IgD-negative memory B cell (primary cell): ENCODE data around the gene ZNF679. TPM values are rescaled to one million over a fixed set of nuclear protein-coding genes. Genes with fewer than 3 reads are reported as not detected.
"Not testable (repeated sequence)": the region's sequence is repeated elsewhere in the genome, so short reads cannot be mapped to it uniquely, and the experiment has no call there.

Experiments
- H3K27ac Mint-ChIP-seq, 3 donors: one replicate each; pipeline ENCODE4 v1.8.0; 2020 to 2022; ENCODE audit warnings: mild to moderate bottlenecking in 3 of 3, mixed read lengths in 3 of 3, moderate library complexity in 1 of 3
- H3K27me3 Mint-ChIP-seq: one replicate; pipeline ENCODE4 v1.8.0; 2021; ENCODE audit warnings: mixed read lengths
- H3K36me3 Mint-ChIP-seq: one replicate; pipeline ENCODE4 v1.8.0; 2020; ENCODE audit warnings: mild to moderate bottlenecking, mixed read lengths
- H3K4me1 Mint-ChIP-seq, 3 donors: one replicate each; pipeline ENCODE4 v1.8.0; 2020 to 2022; ENCODE audit warnings: mixed read lengths in 3 of 3, mild to moderate bottlenecking in 1 of 3
- H3K4me3 Mint-ChIP-seq, 4 donors: one replicate each; pipeline ENCODE4 v1.8.0; 2020 to 2022; ENCODE audit warnings: mild to moderate bottlenecking in 4 of 4, mixed read lengths in 4 of 4, moderate library complexity in 3 of 4
- H3K9me3 Mint-ChIP-seq, 3 donors: one replicate each; pipeline ENCODE4 v1.8.0; 2020 to 2021; ENCODE audit warnings: mixed read lengths in 3 of 3, mild to moderate bottlenecking in 1 of 3
- polyA plus RNA-seq: library from polyadenylated mRNA; unstranded; fragments of 300-500 nt; fragmentation: Illumina TruSeq; gene quantifications from one replicate; pipeline ENCODE4 v1.2.3, GENCODE V29; 2021

The ZNF679 gene
- not detected for polyA plus RNA-seq

DNA sequence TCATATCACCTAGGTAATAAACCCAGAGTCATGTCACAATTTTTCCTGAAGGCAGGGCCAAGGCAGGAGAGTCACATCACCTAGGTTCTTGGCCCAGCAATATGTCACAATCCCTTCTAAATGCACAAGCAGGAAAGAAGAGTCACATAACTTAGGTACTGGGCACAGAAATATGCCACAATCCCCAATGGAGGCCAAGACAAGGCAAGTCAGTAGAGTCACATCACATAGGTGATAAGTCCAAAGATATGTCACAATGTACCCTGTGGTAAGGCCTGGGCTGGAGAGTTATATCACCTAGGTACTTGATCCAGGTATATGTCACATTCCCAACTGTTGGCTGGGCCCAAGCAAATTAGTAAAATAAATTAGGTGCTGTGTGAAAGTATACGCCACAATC lies at the start of gene ZNF679:
Gene ZNF679, plus strand, starts transcription at position 301 of the 400 bp plus-strand sequence. CDS start 20,644 bp downstream, outside the sequence.
- not testable (repeated sequence) for H3K4me3 Mint-ChIP-seq, H3K27me3 Mint-ChIP-seq, H3K27ac Mint-ChIP-seq, H3K36me3 Mint-ChIP-seq, H3K4me1 Mint-ChIP-seq
- H3K9me3 Mint-ChIP-seq, result peaks cover 6 to 44% (median 16%) of the 10 kb centered on the region in 3 donors

DNA sequence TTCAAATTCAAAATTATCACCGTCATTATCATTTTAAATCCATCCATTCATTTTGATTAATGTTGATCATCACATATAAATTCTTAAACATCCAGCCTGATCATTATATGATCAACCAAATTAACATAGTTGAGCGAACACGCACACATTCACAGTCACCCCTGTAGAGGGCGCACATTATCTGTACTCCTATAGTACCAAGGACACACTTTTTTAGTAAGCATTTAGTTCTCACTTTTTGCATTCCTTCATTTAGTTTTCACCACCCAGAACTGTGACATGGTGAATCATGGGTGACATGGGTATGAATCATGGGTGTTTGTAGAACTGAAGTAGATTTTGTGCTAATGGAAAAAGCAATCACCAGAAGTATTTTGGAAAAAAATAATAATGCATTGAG lies 47.3 kb upstream of the ZNF679 start:
- Mint-ChIP-seq H3K9me3 (peaks cover 2 to 8% (median 5%) of the 10 kb centered on the region in 3 donors), H3K4me1 (no peaks in the 10 kb centered on the region), H3K27me3 (no peaks in the 10 kb centered on the region), H3K36me3 (no peaks in the 10 kb centered on the region), H3K4me3 (no peak overlapping the region), H3K27ac (no peak overlapping the region)

DNA sequence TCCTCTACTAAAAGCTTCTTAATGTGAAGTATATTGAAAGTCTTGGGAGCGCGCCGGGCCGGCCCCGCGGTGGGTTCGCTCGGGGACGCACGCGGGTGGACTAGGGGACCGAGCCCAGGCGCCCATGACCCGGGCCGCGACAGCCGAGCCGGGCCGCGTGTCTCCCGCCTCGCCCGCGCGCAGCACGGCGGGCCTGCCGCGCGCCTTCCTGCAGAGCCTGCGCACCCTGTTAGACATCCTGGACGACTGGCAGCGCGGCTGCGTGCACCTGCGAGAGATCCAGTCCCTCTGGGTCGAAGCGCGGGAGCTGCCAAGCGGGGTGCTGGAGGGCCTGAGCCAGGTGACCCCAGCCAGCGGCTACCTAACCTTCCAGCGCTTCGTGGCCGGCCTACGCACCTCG lies 46.7 kb upstream of the ZNF679 start:
- Mint-ChIP-seq H3K4me1 (no peaks in the 10 kb centered on the region), H3K27me3 (no peaks in the 10 kb centered on the region), H3K27ac (no peak overlapping the region), H3K36me3 (no peaks in the 10 kb centered on the region), H3K4me3 (no peak overlapping the region), H3K9me3 (peaks cover 4 to 11% (median 5%) of the 10 kb centered on the region in 3 donors)

DNA sequence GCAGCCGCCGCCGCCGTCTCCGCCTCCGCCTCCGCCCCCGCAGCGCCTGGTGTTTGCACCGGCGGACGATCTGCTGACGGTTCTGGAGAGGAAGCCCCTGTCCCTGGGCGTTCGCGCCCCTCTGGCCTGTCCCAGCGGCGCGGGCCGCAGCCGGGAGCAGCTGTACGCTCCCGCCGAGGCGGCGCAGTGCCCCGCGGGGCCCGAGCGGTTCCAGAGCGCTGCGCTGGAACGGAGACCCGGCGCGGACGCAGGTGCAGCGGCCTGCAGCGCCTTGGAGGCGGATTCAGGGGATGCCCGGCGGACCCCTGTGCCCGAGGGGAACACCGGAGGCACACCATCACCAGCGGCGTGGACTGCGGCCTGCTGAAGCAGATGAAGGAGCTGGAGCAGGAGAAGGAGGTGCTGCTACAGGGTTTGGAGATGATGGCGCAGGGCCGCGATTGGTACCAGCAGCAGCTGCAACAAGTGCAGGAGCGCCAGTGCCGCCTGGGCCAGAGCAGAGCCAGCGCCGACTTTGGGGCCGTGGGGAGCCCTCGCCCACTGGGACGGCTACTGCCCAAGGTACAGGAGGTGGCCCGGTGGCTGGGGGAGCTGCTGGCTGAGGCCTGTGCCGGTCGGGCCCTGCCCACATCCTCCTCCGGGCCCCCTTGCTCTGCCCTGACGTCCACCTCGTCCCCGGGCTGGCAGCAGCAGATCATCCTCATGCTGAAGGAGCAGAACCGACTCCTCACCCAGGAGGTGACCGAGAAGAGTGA lies 46.1 kb upstream of the ZNF679 start:
- H3K36me3 Mint-ChIP-seq, result no peaks in the 10 kb centered on the region
- no peaks in the 10 kb centered on the region for H3K27me3 Mint-ChIP-seq
- no peak overlapping the region for H3K4me3 Mint-ChIP-seq
- no peaks in the 10 kb centered on the region for H3K4me1 Mint-ChIP-seq
- H3K27ac Mint-ChIP-seq, result no peak overlapping the region
- H3K9me3 Mint-ChIP-seq, result peaks cover 4 to 16% (median 5%) of the 10 kb centered on the region in 3 donors

DNA sequence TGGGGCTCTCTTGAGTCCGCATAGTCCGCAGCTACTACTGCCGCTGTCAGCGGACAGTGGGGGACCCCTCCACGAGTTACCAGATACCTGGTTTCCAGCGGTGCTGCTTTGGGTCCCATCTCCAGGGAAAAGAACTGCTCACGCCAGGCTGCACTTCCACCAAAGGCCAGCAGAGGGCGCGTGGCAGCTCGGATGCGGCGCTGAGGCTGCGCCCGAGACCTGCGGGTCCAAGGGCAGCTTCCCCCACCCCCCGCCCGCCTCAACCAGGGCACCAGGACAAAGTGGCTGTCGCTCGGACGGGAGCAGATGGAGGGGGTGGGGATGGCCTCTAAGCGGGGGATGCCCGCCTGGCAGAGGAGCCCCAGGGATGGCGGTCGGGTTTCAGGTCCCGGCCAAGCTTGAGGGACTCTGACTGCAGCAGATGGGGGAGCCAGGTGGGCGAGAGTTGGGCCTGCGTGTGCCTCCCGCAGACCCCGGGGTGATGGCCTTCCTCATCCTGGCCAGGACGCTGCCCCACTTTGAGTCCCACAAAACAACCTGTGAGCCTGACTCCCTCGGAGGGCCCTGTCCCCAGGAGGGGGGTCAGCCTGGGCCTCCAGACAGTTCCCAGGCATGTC lies 45.0 kb upstream of the ZNF679 start:
- Mint-ChIP-seq H3K4me1 (no peaks in the 10 kb centered on the region), H3K36me3 (no peaks in the 10 kb centered on the region), H3K9me3 (peaks cover 4 to 17% (median 5%) of the 10 kb centered on the region in 3 donors), H3K27me3 (no peaks in the 10 kb centered on the region), H3K27ac (no peak overlapping the region), H3K4me3 (no peak overlapping the region)

DNA sequence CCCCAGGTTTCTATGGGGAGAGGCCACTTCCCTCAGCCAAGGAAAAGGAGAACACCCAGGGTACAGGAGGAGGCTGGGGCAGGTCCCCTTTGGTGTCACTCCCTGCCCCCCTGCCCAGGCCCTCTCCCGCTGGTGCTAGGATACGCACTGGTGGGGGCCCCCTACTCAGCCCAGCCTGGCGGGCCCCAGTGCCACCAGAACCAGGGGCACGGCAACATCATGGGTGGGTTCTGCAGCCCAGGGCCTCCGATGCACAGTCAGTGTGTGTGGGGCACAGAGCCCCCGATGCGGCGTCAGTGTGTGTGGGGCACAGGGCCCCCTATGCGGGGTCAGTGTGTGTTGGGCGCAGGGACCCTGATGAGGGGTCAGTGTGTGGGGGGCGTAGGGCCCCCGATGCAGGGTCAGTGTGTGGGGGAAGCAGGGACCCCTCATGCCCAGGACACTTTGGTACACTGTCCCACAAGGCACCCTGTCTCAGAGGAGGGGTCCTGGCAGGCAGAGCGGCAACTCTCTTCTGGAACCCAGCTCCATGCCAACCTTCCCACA lies 44.4 kb upstream of the ZNF679 start:
- Mint-ChIP-seq H3K27ac (no peak overlapping the region), H3K4me1 (no peaks in the 10 kb centered on the region), H3K27me3 (no peaks in the 10 kb centered on the region), H3K4me3 (no peak overlapping the region), H3K36me3 (no peaks in the 10 kb centered on the region), H3K9me3 (peaks cover 2 to 17% (median 5%) of the 10 kb centered on the region in 3 donors)

DNA sequence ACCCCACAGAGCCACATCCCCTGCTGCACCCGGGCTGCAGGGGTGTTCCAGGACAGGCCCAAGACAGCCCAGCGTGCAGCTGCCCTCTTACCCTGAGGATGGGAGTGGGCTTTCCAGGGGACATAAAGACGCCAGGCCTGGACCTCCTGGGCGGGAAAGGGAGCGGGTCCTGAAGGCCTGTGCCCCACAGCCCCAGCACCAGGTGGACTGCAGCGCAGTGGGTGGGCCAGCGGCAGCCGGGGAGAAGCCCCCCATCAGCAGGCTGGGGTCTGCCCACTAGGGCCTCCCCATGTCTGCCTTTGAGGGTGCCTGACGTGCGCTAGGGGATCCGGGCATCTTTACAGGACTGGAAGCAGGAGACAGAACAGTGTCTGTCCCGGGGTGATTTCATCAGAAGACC lies 43.9 kb upstream of the ZNF679 start:
- peaks cover 2% of the 10 kb centered on the region for H3K36me3 Mint-ChIP-seq
- no peaks in the 10 kb centered on the region for H3K27me3 Mint-ChIP-seq
- no peak overlapping the region for H3K4me3 Mint-ChIP-seq
- no peaks in the 10 kb centered on the region for H3K4me1 Mint-ChIP-seq
- H3K27ac Mint-ChIP-seq, result no peak overlapping the region
- H3K9me3 Mint-ChIP-seq, result peaks cover 5 to 17% (median 7%) of the 10 kb centered on the region in 3 donors

DNA sequence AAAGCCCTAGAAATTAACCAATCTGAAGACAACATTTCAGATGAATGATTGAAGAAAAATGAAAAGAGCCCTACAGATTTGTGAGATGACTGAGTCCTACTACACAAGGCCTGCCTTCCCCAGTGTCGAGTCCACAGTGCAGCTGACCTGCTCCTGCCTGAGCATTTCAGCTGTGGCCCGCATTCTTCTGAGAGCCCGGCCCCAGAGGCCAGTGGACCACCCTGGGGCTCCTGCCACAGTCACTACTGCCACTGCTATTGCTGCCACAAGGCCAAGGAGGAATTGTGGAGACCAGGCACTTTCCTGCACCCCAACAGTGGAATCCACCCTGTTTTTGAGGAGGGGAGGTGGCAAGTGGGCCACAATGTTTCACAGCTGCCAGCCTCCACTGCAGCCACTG lies 40.9 kb upstream of the ZNF679 start:
- Mint-ChIP-seq H3K4me3 (no peak overlapping the region), H3K27ac (no peak overlapping the region), H3K4me1 (peaks cover 0 to 1% (median 0%) of the 10 kb centered on the region in 3 donors), H3K27me3 (no peaks in the 10 kb centered on the region), H3K36me3 (peaks cover 2% of the 10 kb centered on the region), H3K9me3 (peaks cover 5 to 9% (median 5%) of the 10 kb centered on the region in 3 donors)

DNA sequence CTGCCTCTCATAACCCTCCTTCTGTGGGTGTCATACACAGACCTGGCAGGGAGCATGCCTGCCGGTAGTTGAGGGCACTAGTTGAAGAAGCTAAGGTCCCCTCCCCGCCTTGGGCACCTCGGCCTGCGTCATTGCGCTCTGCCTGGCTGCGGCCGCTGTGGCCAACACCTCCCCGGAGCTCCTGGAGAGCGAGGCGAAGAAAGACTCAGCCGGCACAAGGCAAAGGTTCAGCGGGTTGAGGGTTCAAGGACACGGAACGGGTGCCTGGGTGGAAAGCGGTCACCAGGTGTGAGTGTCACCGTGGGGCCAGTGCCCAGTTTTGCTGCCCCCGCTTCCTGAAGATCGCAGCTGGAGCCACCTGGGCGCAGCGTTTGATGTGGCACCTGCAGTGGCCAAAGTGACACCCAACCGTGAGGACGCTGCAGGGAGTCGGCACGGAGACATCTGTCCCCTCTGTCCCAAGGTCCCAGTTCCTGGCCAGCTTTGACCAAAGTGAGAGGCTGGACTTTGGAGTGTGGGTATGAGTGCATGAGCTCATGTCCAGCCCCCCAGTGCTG lies 36.0 kb upstream of the ZNF679 start:
- Mint-ChIP-seq H3K4me1 (peaks cover 0 to 1% (median 0%) of the 10 kb centered on the region in 3 donors), H3K4me3 (no peak overlapping the region), H3K27ac (no peak overlapping the region), H3K36me3 (peaks cover 2% of the 10 kb centered on the region), H3K27me3 (no peaks in the 10 kb centered on the region), H3K9me3 (peaks cover 4 to 6% (median 6%) of the 10 kb centered on the region in 3 donors)

DNA sequence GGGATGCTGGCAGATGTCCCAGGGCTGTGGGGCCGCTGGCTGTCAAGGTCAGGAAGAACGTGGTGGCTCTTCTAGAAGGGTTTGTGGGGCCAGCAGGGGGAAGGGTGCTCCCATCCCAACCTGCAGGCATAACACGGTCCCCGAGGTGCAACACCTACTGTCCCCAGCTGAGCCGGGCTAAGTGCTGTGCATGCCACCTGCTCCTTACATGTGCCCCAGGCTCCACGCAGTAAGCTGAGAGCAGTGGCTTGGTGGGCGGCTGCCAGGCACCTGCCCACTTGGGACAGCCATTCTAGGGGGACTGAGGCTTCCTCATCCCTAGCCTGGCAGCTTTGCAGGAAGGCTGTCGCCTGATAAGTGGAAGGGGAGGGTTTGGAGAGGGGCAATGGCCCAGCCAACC lies 35.5 kb upstream of the ZNF679 start:
- no peak overlapping the region for H3K4me3 Mint-ChIP-seq
- H3K27ac Mint-ChIP-seq, result no peak overlapping the region
- H3K36me3 Mint-ChIP-seq, result peaks cover 2% of the 10 kb centered on the region
- peaks cover 0 to 1% (median 0%) of the 10 kb centered on the region in 3 donors for H3K4me1 Mint-ChIP-seq
- no peaks in the 10 kb centered on the region for H3K27me3 Mint-ChIP-seq
- peaks cover 4 to 6% (median 5%) of the 10 kb centered on the region in 3 donors for H3K9me3 Mint-ChIP-seq

DNA sequence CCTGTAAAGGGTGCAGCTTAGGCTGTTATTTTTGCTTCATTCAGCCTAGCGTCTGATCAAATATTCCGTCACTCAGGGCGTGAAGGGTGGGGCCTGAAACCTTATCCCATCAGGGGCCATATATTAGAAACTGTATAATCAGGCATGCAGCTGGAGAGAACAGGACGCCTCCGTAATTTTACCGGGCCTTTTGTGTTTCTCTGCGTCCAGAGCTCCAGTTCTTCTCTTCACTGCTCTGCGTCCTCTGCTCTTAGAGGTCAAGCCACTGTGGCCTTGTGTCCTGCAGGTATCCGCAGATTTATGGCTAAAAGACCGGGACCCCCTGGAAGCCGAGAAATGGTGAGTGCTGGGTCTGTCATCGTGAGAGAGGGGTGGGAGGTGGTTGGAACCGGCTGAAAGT lies 21.4 kb upstream of the ZNF679 start, which contains the start of gene ZNF735:
Gene ZNF735, plus strand, starts transcription at position 301 of the 400 bp plus-strand sequence. Its CDS starts 0 bp downstream, at position 301.
- Mint-ChIP-seq H3K9me3 (peaks cover 2 to 17% (median 9%) of the 10 kb centered on the region in 3 donors), H3K4me1 (peaks cover 0 to 2% (median 0%) of the 10 kb centered on the region in 3 donors), H3K36me3 (no peaks in the 10 kb centered on the region), H3K27ac (no peak within 1 kb of the TSS), H3K4me3 (no peak within 1 kb of the TSS), H3K27me3 (no peaks in the 10 kb centered on the region)

DNA sequence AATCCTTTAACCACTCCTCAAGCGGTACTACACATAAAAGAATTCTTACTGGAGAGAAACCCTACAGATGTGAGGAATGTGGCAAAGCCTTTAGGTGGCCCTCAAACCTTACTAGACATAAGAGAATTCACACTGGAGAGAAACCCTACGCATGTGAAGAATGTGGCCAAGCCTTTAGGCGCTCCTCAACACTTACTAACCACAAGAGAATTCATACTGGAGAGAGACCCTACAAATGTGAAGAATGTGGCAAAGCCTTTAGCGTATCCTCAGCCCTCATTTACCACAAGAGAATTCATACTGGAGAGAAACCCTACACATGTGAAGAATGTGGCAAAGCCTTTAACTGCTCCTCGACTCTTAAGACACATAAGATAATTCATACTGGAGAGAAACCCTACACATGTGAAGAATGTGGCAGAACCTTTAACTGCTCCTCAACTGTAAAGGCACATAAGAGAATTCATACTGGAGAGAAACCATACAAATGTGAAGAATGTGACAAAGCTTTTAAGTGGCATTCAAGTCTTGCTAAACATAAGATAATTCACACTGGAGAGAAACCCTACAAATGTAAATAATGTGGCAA lies 8.5 kb upstream of the ZNF679 start:
- not testable (repeated sequence) for H3K4me1 Mint-ChIP-seq, H3K36me3 Mint-ChIP-seq, H3K27me3 Mint-ChIP-seq, H3K27ac Mint-ChIP-seq
- Mint-ChIP-seq H3K4me3 (peak overlapping the region in 1 of 4 donors; percentile 13), H3K9me3 (peaks cover 11 to 45% (median 21%) of the 10 kb centered on the region in 3 donors)

DNA sequence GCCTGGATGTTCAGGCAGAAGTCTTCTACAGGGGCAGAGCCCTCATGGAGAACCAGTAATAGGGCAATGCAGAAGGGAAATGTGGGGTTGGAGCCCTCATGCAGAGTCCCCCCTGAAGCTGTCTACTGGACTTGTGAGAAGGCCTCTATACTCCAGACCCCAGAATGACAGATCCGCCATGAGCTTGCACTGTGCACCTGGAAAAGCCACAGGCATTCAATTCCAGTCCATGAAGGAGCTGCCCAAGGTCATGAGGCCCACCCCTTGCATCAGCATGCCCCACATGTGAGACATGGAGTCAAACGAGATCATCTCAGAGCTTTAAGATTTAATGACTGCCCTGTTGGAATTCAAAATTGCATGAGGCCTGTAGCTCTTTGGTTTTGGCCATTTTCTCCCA lies 4.9 kb upstream of the ZNF679 start:
- H3K4me1 Mint-ChIP-seq, result no peaks in the 10 kb centered on the region
- peaks cover 9 to 50% (median 12%) of the 10 kb centered on the region in 3 donors for H3K9me3 Mint-ChIP-seq
- H3K27ac Mint-ChIP-seq, result no peak overlapping the region
- H3K27me3 Mint-ChIP-seq, result no peaks in the 10 kb centered on the region
- no peaks in the 10 kb centered on the region for H3K36me3 Mint-ChIP-seq
- no peak overlapping the region for H3K4me3 Mint-ChIP-seq

DNA sequence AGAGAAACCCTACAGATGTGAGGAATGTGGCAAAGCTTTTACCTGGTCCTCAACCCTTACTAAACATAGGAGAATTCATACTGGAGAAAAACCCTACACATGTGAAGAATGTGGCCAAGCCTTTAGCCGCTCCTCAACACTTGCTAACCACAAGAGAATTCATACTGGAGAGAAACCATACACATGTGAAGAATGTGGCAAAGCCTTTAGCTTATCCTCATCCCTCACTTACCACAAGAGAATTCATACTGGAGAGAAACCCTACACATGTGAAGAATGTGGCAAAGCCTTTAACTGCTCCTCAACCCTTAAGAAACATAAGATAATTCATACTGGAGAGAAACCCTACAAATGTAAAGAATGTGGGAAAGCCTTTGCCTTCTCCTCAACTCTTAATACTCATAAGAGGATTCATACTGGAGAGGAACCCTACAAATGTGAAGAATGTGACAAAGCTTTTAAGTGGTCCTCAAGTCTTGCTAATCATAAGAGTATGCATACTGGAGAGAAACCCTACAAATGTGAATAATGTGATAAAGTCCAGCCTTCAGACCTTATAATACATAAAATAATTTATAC lies 38.2 kb downstream of the ZNF679 start:
- no peak overlapping the region for H3K27ac Mint-ChIP-seq
- H3K4me1 Mint-ChIP-seq, result no peaks in the 10 kb centered on the region
- no peaks in the 10 kb centered on the region for H3K36me3 Mint-ChIP-seq
- H3K27me3 Mint-ChIP-seq, result no peaks in the 10 kb centered on the region
- peaks cover 8 to 29% (median 24%) of the 10 kb centered on the region in 3 donors for H3K9me3 Mint-ChIP-seq
- H3K4me3 Mint-ChIP-seq, result no peak overlapping the region
